ENCODE results near the gene PRKCE. TPM values are rescaled to one million over a fixed set of nuclear protein-coding genes. Genes with fewer than 3 reads are reported as not detected.

PRKCE gene
- total RNA-seq, 1 experiment from 2014 or later: 14.8 TPM

- H3K79me2 ChIP-seq (ENCODE audit: insufficient read depth, low read length): no peaks in the 10 kb centered on the region
- no peak overlapping the region for H3K9ac ChIP-seq (ENCODE audit: low read length)
- CTCF ChIA-PET: interaction anchor here (1.1 to 1.6 kb wide), 4 partner anchors 18 to 446 kb away, joined by 3 to 6 read pairs (median 3); no protein-coding TSS in a partner anchor
- intact Hi-C loops (cut with micrococcal nuclease): loop anchor here (1.0 to 2.0 kb wide), 4 partner anchors 287 to 878 kb away; no protein-coding TSS in a partner anchor
- H3K4me1 ChIP-seq (ENCODE audit: control insufficient read depth in 1 of 2, insufficient read depth in 2 of 2, low read length in 2 of 2): peaks cover 0 to 8% of the 10 kb centered on the region in 2 experiments; a peak in 1 of 4 replicates
- H2AFZ ChIP-seq (ENCODE audit: low read depth, low read length, poor library complexity, severe bottlenecking): no peak overlapping the region
- no peaks in the 10 kb centered on the region for H3K36me3 ChIP-seq (ENCODE audit: control insufficient read depth in 1 of 2, insufficient read depth in 2 of 2, low read length in 2 of 2)
- no peak overlapping the region for H3K4me2 ChIP-seq (ENCODE audit: low read length)
- TF ChIP-seq ZBTB33 (IDR thresholded peaks at IDR 0.05; ENCODE audit: extremely low read depth, insufficient replicate concordance, low read length): no peak
- no peak for TF ChIP-seq CBX3 (IDR thresholded peaks at IDR 0.05; ENCODE audit: low read depth)
- TF ChIP-seq, protein P1, sequence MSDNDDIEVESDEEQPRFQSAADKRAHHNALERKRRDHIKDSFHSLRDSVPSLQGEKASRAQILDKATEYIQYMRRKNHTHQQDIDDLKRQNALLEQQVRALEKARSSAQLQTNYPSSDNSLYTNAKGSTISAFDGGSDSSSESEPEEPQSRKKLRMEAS (IDR thresholded peaks at IDR 0.05): 0 out of 2 replicates have a peak, but pooled peaks have one; percentile 18
- TF ChIP-seq, protein P2, sequence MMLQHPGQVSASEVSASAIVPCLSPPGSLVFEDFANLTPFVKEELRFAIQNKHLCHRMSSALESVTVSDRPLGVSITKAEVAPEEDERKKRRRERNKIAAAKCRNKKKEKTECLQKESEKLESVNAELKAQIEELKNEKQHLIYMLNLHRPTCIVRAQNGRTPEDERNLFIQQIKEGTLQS (IDR thresholded peaks at IDR 0.05): no peak
- no peak for TF ChIP-seq ZNF274 (IDR thresholded peaks at IDR 0.05; ENCODE audit: low read depth, low read length)
- peak; percentile 56 to 82 (median 72) for TF ChIP-seq CTCF (IDR thresholded peaks at IDR 0.05 in 2 of 3, conservative IDR thresholded peaks at IDR 0.05 in 1 of 3; ENCODE audit: borderline replicate concordance in 1 of 3, insufficient read depth in 1 of 3, low read depth in 2 of 3, low read length in 2 of 3)
- TF ChIP-seq EZH2phosphoT487 (IDR thresholded peaks at IDR 0.05; ENCODE audit: borderline replicate concordance): no peak
- TF ChIP-seq RAD21 (IDR thresholded peaks at IDR 0.05; ENCODE audit: low read depth): peak; percentile 84
- TF ChIP-seq POLR2A (IDR thresholded peaks at IDR 0.05; ENCODE audit: borderline replicate concordance, extremely low read depth, insufficient read depth, insufficient read length): no peak
- H3K4me3 ChIP-seq (replicated peaks in 1 of 2; ENCODE audit: low read depth in 1 of 2, low read length in 2 of 2): no peak overlapping the region
- no peaks in the 10 kb centered on the region for H4K20me1 ChIP-seq (ENCODE audit: insufficient read depth)
- H3K9me2 ChIP-seq (ENCODE audit: insufficient read depth): no peaks in the 10 kb centered on the region
- no TSS peak for BruUV-seq (replicated peaks)
- no peak overlapping the region for H3K27ac ChIP-seq (ENCODE audit: low read depth, low read length)
- DNase-seq (ENCODE audit: low read depth, low spot score) (peak; percentile 19), ATAC-seq (peak; percentile 76)
- H3K9me3 ChIP-seq (ENCODE audit: control insufficient read depth in 1 of 2, insufficient read depth in 1 of 2, low read depth in 1 of 2, low read length in 2 of 2): no peaks in the 10 kb centered on the region
- RAD21 ChIA-PET (ENCODE audit: low non-redundant PET in 1 of 2, low total read pairs in 2 of 2, uncharacterized antibody in 2 of 2, unreplicated experiment in 2 of 2): no interaction called here
- no peaks in the 10 kb centered on the region for H3K27me3 ChIP-seq (ENCODE audit: insufficient read depth, low read length)
- POLR2A ChIA-PET: no interaction called here
Measured at GRCh38 chr2:46010925-46011490, 359.5 kb downstream of the PRKCE start.
